ENCODE results near the gene IL17B.

IL17B gene

GRCh38 chr5:149414405-149415065 is 35.4 kb upstream of the IL17B start:
- peak; percentile 69 for DNase-seq

DNA sequence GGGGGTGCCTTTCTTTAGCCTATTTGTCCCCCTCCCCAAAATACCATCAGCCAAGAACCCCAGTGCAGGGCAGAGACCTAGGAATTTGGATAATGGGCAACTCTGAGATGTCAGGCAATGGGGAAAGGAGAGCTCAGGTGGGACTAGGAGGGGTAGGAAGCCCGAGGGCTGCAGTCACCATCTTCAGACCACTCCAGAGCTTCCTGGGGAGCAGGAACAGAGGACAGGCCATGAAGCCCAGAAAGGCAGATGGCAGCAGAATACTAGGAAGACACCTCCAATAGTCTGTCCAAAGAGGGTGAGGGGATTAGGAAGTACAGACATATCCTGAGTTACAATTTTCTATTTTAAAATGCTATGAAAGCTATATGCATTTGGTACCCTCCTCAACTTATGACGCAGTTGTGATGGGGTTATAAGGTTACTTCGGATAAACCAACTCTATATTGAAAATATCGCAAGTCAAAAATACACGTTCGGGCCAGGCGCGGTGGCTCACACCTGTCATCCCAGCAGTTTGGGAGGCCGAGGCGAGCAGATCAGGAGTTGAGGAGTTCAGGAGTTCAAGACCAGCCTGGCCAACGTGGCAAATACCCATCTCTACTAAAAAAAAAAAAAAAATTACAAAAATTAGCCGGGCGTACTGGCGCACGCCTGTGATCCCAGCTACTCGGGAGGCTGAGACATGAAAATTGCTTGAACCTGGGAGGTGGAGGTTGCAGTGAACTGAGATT is 34.6 kb upstream of the IL17B start:
- no peak for DNase-seq

DNA sequence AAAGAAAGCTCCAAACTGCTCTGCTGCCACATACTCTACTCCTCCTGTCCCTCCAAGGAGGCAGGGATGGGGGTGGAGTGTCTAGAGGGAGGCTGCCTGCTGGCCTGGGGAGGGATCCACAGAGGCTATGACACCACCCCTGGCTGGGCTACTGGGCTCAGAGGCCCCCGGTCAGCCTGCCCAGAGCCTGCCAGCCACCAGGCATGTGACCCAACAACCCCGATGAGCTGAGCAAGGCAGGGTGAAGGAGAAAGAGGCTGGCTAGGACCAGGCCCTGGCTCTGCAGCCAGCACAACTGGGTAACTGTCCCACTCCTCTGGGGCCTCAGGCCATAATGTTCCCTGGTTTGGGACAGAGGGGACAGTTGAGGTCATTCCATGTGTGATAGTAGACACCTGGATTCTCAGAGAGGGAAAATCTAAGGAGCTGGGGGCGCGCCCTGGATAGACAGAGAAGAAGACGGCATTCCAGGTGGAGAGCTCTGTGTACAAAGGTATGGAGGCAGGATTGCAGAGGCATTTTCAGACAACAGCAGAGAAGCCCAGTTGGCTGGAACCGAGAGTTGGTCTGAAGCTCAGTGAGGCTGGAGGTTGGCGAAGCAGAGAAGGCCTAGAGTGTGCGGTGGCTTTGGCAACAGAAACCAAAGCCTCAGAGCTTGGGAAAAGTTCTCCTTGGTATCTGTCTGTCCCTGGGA is 33.8 kb upstream of the IL17B start:
- DNase-seq, result no peak

- no peak for DNase-seq
Observed at GRCh38 chr5:149411738-149412519, 32.8 kb upstream of the IL17B start.

GRCh38 chr5:149410721-149411432 is 31.8 kb upstream of the IL17B start:
- DNase-seq, result no peak

- DNase-seq, result no peak
Observed at GRCh38 chr5:149410071-149410470, 31.0 kb upstream of the IL17B start.

DNA sequence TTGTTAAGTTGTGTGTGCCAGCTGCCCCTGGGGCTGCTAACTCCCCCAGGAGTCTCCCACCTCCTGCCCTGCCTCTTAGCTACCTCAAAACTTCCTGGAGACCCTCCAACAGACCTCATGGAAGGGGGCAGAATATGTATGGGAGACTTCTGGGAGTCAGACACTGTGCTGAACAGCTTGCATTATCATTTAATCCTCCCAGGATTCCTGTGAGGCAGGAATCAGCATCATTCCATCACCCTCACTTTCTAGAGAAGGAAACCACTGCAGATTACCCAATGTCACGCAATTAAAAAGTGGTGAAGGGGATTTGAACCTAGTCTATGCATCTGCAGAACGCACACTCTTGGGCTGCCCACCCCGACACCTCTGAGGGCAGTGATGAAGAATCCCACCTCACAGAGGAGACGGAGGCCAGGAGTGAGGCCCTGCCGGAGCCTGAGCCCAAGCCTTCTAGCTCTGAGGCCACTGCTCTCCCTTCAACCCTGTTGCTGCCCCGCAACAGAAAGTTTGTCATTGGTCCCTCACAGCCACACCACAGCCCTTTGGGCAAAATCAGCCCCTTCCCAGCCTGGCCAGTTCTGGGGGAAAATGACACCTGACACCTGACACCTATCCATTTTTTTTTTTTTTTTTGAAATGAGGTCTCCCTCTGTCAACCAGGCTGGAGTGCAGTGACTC is 30.3 kb upstream of the IL17B start:
- DNase-seq, result no peak

DNA sequence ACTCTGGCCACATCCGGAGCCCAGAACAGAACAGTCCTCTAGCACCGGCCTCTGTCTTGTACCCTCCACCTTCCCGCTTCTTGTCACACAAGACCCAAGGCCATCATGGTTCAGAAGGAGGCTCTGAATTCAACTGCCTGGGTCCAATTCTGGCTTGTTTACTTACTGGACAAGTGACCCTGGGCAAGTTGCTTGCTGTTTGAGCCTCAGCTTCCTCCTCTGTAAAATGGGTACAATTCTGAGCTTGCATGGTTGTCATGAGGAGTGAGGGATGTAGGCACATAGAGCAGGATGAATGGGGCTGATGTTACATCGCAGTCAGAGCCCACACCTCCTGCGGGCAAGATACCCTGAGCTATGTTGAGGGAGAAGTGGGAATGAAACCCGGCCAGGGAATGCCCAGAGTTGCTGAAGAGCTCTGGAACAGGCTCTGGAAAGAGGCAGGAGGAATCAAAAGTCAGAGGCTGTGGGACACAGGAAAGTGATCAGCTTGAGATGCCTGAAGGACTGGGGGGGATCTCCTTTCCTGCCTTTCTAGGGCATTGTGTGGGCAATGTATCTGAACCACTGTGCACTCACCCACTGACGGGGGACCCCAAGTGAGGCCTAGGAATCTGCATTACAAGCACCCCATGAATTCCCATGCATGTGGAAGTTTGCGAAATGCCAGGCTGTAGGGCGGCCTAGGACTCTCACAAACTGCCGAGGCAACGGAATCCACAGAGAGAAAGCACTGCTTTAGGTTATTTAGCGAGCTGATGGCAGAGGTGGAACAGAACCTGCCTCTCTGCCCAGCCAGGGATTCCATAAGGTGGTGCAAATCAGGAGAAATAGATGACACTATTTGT is 29.4 kb upstream of the IL17B start:
- no peak for DNase-seq

DNA sequence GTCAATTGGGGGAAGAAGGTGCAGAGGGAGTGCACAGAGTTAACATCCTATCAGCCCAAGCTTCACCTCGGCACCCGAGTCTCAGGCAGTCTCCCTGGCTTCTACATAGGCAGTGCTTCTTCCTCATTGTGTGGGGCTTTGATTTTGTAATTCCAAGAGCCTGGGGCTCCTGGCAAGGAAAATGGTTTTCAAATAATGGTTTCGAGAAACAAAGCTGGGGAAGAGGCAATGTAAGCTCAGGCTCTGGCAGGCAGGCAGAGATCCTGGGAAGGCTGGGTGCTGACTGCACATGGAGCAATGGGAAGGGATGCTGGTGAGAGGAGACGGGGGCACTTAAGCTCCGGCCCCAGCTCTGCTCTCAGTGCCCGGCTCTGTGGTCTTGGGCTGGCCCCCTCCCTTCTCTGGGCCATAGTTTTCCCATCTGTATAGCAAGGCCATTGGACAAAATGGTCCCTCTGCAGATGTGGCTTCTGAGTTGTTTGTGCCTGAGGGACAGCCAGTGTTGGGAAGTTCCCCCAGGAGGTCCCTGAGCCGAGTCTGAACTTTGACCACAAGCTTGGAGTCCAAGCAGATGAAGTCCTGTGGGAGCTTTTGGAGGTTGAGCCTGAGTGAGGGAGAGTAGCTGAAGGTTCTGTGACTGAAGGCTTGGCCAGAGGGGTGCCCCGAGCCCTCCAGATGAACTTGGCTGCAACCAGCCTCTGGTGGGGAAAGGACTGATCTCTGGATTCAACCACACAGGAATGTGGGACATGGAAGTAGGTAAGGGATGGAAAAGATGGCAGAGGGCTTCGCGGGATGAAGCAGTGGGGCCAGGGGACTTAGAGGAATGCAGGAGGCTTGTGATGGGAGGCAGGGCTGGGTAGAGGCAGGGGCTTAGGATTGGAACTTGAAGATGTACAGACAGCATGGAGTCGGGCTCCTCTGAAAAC is 28.5 kb upstream of the IL17B start:
- no peak for DNase-seq

DNA sequence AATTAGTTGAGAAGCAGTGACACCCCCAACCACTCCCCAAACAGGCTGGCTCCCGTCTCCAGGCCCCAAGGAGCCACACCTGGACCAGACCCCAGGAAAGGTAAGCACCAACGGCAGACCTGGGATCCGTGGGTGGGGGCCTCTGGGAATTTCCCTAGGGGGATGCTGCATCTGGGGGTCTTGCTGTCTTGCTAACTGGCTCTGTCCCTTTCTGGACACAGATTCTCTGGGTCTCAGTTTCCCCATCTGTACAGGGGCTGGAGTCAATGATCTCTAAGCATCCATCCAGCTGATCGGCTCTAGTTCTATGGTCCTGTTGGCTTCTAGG is 27.9 kb upstream of the IL17B start:
- DNase-seq, result no peak

DNA sequence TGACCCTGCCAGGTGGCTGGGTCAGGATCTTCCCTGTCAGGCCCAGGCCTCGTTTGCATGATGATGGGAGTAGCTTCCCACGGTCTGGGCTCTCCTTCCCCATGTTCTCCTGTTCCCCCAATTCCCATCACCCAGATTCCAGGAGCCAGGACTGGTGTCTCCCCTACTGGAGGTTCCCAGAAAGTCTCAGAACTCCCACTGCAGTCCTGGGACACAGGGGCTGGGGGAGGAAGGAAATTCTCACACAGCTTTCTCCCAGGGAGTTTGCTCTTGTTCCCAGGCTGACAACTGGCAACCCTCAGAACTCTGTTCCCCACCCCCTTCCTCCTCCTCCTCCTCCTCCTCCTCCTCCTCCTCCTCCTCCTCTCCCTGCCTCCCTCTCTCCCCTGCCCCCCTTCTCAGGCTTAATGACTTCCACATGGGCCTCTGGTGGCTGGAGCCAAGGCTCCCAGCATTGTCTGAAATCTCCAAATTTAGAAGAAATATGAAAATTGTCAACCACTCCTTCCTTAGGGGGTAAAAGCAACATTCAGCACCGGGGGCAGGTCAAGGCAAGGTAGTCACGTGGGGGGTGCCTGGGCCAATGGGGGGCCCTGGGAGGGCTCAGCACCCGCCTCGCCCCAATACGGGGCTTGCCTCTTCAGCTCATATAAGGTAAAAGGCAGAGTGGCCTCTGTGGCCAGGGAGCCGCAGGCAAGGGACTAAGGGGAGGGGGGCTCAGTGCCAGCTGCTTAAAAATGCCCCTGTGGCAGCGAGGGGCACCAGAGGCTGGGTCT is 27.3 kb upstream of the IL17B start:
- DNase-seq, result peak; percentile 100

GRCh38 chr5:149405550-149406202 is 26.6 kb upstream of the IL17B start:
- DNase-seq, result no peak

DNA sequence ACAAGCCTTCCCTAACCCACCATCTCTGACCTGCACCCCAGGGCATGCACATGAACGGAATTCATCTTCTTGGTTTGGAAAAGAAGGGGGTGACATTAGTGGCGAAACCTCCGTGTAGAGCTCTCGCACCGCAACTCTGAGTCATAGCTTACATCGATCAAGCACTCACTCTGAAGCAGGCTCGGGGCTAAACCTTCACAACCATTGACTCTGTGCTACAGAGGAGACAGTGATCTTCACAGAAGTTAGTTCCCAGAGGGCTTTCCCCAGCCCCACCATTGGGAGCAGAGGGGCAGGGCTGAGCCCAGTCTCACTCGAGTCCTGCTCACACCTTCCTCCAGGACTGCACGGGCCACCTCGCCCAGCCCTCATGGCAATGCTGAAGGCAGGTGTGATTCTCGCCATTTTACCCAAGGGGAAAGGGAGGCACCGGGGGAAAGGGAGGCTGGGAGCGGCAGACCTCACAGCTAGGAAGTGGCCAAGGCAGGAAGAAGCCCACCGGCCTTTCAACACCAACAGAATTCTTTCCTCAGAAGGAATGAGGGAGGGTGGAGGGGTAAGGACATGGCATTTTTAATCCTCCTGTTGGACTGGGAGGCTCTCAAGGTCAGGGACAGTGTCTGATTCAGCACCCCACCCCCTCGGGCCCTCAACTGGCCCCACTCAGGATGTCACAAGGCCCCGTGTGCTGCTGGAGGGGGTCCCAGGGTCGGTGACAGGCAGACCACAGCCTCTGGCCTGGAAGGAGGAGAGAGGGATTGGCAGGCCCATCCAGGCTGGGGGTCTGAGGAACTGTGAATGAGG is 25.9 kb upstream of the IL17B start:
- peak; percentile 96 for DNase-seq

GRCh38 chr5:149403923-149404745 is 25.0 kb upstream of the IL17B start:
- peak; percentile 100 for DNase-seq

DNA sequence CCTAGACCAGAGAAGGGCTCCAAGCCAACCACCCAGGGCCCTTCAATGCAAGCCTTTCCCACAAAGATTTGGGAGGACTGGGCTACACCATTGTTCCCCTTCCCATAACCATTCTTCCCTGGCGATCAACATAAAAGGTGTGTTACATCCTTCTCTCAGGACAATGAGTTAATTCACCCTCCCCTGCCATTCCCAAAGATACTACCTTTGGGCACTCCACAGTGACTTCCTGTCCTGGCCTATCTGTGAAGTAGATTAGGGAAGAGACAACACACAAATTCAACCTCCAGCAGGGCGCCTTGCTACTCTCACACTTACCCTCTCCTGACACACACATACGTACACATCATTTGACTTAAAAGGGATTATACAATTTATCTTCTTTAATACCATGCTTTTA is 23.2 kb upstream of the IL17B start:
- DNase-seq, result no peak

GRCh38 chr5:149401051-149401450 is 22.0 kb upstream of the IL17B start:
- DNase-seq, result no peak

GRCh38 chr5:149400304-149400703 is 21.2 kb upstream of the IL17B start:
- no peak for DNase-seq
